Activated CD4-positive, alpha-beta memory T cell treated with anti-CD3 and anti-CD28 coated beads, Interleukin-2, amount 10 ng/mL, durations not matched to agents 7 days and 5 days (primary cell): Measurements from ENCODE around the gene CASKIN1. TPM values are rescaled to one million over a fixed set of nuclear protein-coding genes. Genes with fewer than 3 reads are reported as not detected.
"Not testable (repeated sequence)": the region's sequence is repeated elsewhere in the genome, so short reads cannot be mapped to it uniquely, and the experiment has no call there.

Experiments
- CTCF ChIA-PET: fragments of 350-600 bp; sonication (Branson Sonifier 250); formaldehyde crosslinking; loops from one replicate; lab custom pipeline; 2021; ENCODE audit warnings: antibody characterized with exemption, inconsistent platforms; lab: Charles Lee
- POLR2A ChIA-PET: fragments of 350-600 bp; sonication (Branson Sonifier 250); formaldehyde crosslinking; loops from one replicate; lab custom pipeline; 2021; ENCODE audit warnings: antibody characterized with exemption; lab: Charles Lee
- DNase-seq: peaks from one replicate; pipeline ENCODE4 v3.0.0-alpha.2; 2020
- H3K27ac Mint-ChIP-seq: one replicate; pipeline ENCODE4 v1.8.0; 2021; ENCODE audit warnings: mild to moderate bottlenecking, mixed read lengths
- H3K27me3 Mint-ChIP-seq: one replicate; pipeline ENCODE4 v1.8.0; 2021; ENCODE audit warnings: mixed read lengths
- H3K36me3 Mint-ChIP-seq: one replicate; pipeline ENCODE4 v1.8.0; 2021; ENCODE audit warnings: low read depth, mixed read lengths
- H3K4me1 Mint-ChIP-seq: one replicate; pipeline ENCODE4 v1.8.0; 2021; ENCODE audit warnings: mixed read lengths
- H3K4me3 Mint-ChIP-seq: one replicate; pipeline ENCODE4 v1.8.0; 2021; ENCODE audit warnings: mild to moderate bottlenecking, mixed read lengths
- H3K9me3 Mint-ChIP-seq: one replicate; pipeline ENCODE4 v1.8.0; 2021; ENCODE audit warnings: mixed read lengths
- total RNA-seq, 2 experiments: library from RNA; stranded (reverse); gene quantifications; one replicate each; pipeline ENCODE4 v1.2.3, GENCODE V29; 2021

CASKIN1 gene
- total RNA-seq, 2 experiments from 2014 or later = 0.18 to 1.4 TPM

DNA sequence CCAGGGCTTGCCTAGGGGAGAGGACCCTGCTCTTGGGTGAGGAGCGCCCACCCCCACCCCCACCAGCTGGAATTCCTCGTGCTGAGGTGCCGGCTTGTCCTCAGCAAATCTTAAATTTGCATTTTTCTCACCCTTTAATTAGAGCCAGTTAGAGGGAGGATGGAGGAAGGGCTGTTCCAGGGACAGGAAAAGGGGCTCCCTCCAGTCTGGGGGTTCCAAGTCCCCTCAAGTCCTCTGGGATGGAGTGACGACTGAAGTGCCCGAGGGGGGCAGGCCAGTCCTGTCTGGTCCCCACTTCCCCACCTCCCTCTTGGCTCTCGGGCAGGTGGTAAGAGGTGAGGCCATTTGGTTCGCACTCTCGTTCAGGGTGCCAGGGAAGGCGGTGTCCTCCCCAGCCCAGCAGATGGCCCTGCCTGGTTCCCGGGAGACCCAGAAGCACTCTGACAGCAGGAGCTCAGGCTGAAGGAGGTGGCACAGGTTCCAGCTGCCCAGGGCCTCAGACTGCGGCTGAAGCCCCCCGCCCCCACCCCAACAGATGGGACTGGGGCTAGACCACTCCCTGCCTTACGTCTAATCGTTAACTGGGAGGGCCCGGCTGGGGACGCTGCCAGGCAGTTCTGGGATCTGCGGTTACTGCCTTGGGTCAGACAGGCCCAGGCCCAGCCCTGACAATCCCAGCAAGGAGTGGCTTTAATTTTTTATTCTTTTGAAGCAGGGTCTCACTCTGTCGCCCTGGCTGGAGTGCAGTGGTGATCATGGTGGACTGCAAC lies 45.8 kb downstream of the CASKIN1 start:
- no peak for DNase-seq
- POLR2A ChIA-PET = interaction anchor here (0.9 to 1.7 kb wide), 3 partner anchors 128 to 190 kb away, joined by 3 to 4 read pairs (median 4); partner anchors contain the start of gene RPS2
- H3K4me1 Mint-ChIP-seq = peaks cover 42% of the 10 kb centered on the region
- H3K4me3 Mint-ChIP-seq = no peak overlapping the region
- CTCF ChIA-PET = interaction anchor here (0.6 to 3.7 kb wide), 4 partner anchors 10 to 147 kb away, joined by 3 to 18 read pairs (median 8); no protein-coding TSS in a partner anchor
- H3K36me3 Mint-ChIP-seq = peaks cover 28% of the 10 kb centered on the region
- no peak overlapping the region for H3K27ac Mint-ChIP-seq
- no peaks in the 10 kb centered on the region for H3K9me3 Mint-ChIP-seq
- no peaks in the 10 kb centered on the region for H3K27me3 Mint-ChIP-seq

DNA sequence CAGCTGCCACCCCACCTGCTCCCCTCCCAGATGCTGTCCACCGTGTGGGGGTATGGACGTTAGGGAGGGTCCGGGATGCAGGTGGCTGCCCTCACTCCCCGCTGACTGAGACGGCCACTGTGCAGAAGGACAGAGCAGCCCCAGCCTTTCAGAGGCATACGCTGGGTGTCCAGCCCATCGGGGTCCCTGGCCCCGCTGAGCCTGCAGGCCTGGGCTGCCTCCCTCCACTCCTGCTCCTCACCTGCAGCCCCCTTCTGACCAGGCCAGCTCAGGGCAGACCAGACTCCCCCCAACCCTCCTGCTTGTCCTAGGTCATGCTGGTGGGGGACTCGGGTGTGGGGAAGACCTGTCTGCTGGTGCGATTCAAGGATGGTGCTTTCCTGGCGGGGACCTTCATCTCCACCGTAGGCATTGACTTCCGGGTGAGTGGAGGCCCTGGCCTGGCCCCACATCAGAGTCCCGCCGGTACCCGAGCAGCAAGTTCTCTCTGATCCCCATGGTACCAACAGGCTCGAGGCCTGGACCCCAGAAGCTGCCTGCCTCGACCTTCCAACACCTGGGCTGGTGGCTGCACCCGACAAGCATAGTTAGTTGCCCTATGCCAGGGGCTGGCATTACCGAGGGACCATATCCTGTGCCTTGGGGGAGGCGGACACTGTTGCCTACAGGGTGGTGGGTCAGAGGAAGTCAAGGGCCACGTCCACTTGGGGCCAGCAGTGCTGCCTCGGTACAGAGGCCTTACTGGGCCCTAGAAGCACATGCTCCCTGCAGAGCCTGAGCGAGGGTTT lies 46.6 kb downstream of the CASKIN1 start:
- Mint-ChIP-seq H3K27ac (no peak overlapping the region), H3K4me3 (no peak overlapping the region), H3K36me3 (peaks cover 27% of the 10 kb centered on the region), H3K9me3 (no peaks in the 10 kb centered on the region), H3K27me3 (no peaks in the 10 kb centered on the region), H3K4me1 (peaks cover 41% of the 10 kb centered on the region)
- ChIA-PET CTCF (interaction anchor here (1.8 kb wide), 1 partner anchor 10 kb away, joined by 11 read pairs; no protein-coding TSS in a partner anchor), POLR2A (interaction anchor here (0.9 to 1.7 kb wide), 2 partner anchors 185 to 189 kb away, joined by 3 to 4 read pairs; partner anchors contain the start of gene RPS2)
- no peak for DNase-seq

- no peak overlapping the region for H3K27ac Mint-ChIP-seq
- peaks cover 18% of the 10 kb centered on the region for H3K36me3 Mint-ChIP-seq
- H3K9me3 Mint-ChIP-seq = no peaks in the 10 kb centered on the region
- H3K4me3 Mint-ChIP-seq = no peak overlapping the region
- no peaks in the 10 kb centered on the region for H3K27me3 Mint-ChIP-seq
- CTCF ChIA-PET = no interaction called here
- POLR2A ChIA-PET = interaction anchor here (1.7 kb wide), 1 partner anchor 184 kb away, joined by 4 read pairs; the partner anchor contains the start of gene RPS2
- H3K4me1 Mint-ChIP-seq = peaks cover 35% of the 10 kb centered on the region
- DNase-seq = no peak
These were observed 47.4 kb downstream of the CASKIN1 start for GRCh38 chr16:2148714-2149629.

DNA sequence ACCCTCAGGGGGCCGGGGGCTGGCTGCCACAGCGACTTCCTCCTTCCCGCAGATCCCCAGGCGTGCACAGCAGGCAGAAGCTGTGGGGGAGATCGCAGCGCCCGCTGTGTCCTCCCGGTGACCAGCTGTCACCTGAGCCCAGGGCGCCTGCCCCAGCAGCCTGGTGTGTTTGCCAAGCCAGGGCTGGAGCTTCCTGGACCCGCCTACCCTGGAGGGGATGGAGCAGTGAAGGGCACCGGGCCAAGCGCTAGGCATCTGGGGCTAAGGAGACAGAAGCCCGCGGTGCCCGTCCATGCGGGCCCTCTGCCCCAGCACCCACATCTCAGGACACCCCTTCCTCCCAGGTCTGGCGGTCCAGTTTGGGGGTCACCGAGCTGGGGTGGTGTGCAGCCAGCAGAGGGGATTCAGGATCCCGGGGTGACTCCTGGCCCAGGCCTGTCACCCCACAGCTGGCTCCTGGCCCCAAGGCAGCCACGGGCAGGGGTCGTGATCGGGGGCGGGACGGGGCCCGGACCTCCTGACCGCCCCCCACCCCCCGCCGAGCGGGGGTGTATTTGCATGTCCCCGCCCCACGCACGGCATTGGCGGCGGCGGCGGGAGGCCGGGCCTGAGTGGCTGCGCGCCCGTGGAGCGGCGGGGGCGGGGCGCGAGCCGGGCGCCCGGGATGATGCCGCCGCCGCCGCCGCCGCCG lies 48.3 kb downstream of the CASKIN1 start, which contains the start of gene RAB26:
TSS of gene RAB26 (plus strand) at position 645 of the 691 bp plus-strand sequence. CDS start 159 bp downstream, outside the sequence.
- POLR2A ChIA-PET = interaction anchor here (1.0 to 2.2 kb wide), 3 partner anchors 132 to 183 kb away, joined by 3 to 6 read pairs (median 3); partner anchors contain the start of gene RPS2
- peaks cover 11% of the 10 kb centered on the region for H3K36me3 Mint-ChIP-seq
- H3K4me1 Mint-ChIP-seq = peaks cover 28% of the 10 kb centered on the region
- peak; percentile 60 for DNase-seq
- H3K27ac Mint-ChIP-seq = no peak within 1 kb of the TSS
- no peak within 1 kb of the TSS for H3K4me3 Mint-ChIP-seq
- H3K9me3 Mint-ChIP-seq = no peaks in the 10 kb centered on the region
- H3K27me3 Mint-ChIP-seq = no peaks in the 10 kb centered on the region
- CTCF ChIA-PET = interaction anchor here (2.4 kb wide), 1 partner anchor 144 kb away, joined by 8 read pairs; no protein-coding TSS in a partner anchor

DNA sequence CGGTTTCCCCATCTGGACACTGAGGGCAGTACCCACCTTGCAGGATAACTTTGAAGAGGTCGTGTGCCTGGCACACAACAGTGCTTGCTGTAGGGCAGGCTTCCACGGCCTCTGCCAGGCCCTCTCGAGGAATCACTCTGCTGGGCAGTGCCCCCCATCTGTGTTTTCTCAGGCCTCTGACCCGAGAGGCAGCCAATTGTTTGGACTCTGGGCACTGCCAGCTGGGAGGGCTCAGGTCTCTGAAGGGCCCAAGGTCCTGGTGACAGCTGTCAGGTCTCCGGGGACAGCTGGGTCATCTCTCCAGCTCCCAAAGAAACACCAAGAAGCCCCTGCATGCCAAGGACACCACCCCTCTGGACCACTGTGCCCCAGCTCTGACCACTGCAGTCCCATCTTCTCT lies 49.0 kb downstream of the CASKIN1 start:
- ChIA-PET POLR2A (interaction anchor here (0.9 to 2.7 kb wide), 5 partner anchors 8 to 183 kb away, joined by 3 to 22 read pairs (median 3); partner anchors contain the start of genes RPS2 and TRAF7), CTCF (interaction anchor here (1.1 to 2.4 kb wide), 2 partner anchors 127 to 143 kb away, joined by 4 to 8 read pairs; partner anchors contain the start of gene NPW)
- no peaks in the 10 kb centered on the region for H3K27me3 Mint-ChIP-seq

GRCh38 chr16:2145843-2146242 lies 50.6 kb downstream of the CASKIN1 start:
- no peak overlapping the region for H3K27ac Mint-ChIP-seq
- H3K36me3 Mint-ChIP-seq = no peaks in the 10 kb centered on the region
- no peak overlapping the region for H3K4me3 Mint-ChIP-seq
- ChIA-PET CTCF (interaction anchor here (0.7 to 2.4 kb wide), 2 partner anchors 10 to 142 kb away, joined by 3 to 8 read pairs; partner anchors contain the start of gene TRAF7), POLR2A (interaction anchor here (1.0 to 2.7 kb wide), 2 partner anchors 9 to 385 kb away, joined by 3 to 22 read pairs; partner anchors contain the start of genes CEMP1 and TRAF7)
- DNase-seq = no peak
- H3K27me3 Mint-ChIP-seq = no peaks in the 10 kb centered on the region
- H3K9me3 Mint-ChIP-seq = no peaks in the 10 kb centered on the region
- H3K4me1 Mint-ChIP-seq = peaks cover 11% of the 10 kb centered on the region

More for the DNA sequence above, 49.0 kb downstream of the CASKIN1 start:
- Mint-ChIP-seq H3K4me3 (no peak overlapping the region), H3K27ac (no peak overlapping the region), H3K4me1 (peaks cover 22% of the 10 kb centered on the region), H3K9me3 (no peaks in the 10 kb centered on the region), H3K36me3 (peaks cover 9% of the 10 kb centered on the region)
- DNase-seq = no peak

GRCh38 chr16:2143878-2144485 lies 52.4 kb downstream of the CASKIN1 start:
- no peak overlapping the region for H3K4me3 Mint-ChIP-seq
- CTCF ChIA-PET = interaction anchor here (2.0 kb wide), 1 partner anchor 140 kb away, joined by 9 read pairs; no protein-coding TSS in a partner anchor
- no peaks in the 10 kb centered on the region for H3K36me3 Mint-ChIP-seq
- no peak for DNase-seq
- H3K27me3 Mint-ChIP-seq = no peaks in the 10 kb centered on the region
- H3K27ac Mint-ChIP-seq = no peak overlapping the region
- POLR2A ChIA-PET = interaction anchor here (2.2 kb wide), 1 partner anchor 11 kb away, joined by 12 read pairs; the partner anchor contains the start of gene TRAF7
- peaks cover 5% of the 10 kb centered on the region for H3K4me1 Mint-ChIP-seq
- H3K9me3 Mint-ChIP-seq = no peaks in the 10 kb centered on the region

GRCh38 chr16:2142942-2143877 lies 53.2 kb downstream of the CASKIN1 start:
- no peak for DNase-seq
- CTCF ChIA-PET = interaction anchor here (2.0 kb wide), 1 partner anchor 139 kb away, joined by 9 read pairs; no protein-coding TSS in a partner anchor
- POLR2A ChIA-PET = interaction anchor here (2.2 kb wide), 1 partner anchor 12 kb away, joined by 12 read pairs; the partner anchor contains the start of gene TRAF7
- Mint-ChIP-seq H3K27ac (no peak overlapping the region), H3K9me3 (no peaks in the 10 kb centered on the region), H3K27me3 (no peaks in the 10 kb centered on the region), H3K36me3 (no peaks in the 10 kb centered on the region), H3K4me1 (peaks cover 5% of the 10 kb centered on the region), H3K4me3 (no peak overlapping the region)

- H3K9me3 Mint-ChIP-seq, H3K27me3 Mint-ChIP-seq, H3K36me3 Mint-ChIP-seq: not testable (repeated sequence)
- ChIA-PET CTCF (interaction anchor here (1.0 kb wide), 2 partner anchors 19 to 120 kb away, joined by 3 read pairs; no protein-coding TSS in a partner anchor), POLR2A (interaction anchor here (1.1 to 1.7 kb wide), 2 partner anchors 19 to 171 kb away, joined by 4 to 6 read pairs; partner anchors contain the start of genes RPS2 and TRAF7)
- Mint-ChIP-seq H3K4me1 (peaks cover 14% of the 10 kb centered on the region), H3K4me3 (peak within 1 kb of the TSS; percentile 91), H3K27ac (peak within 1 kb of the TSS; percentile 89)
- peak; percentile 99 for DNase-seq
These were observed 60.5 kb downstream of the CASKIN1 start, which contains the start of gene PKD1 for GRCh38 chr16:2135770-2136490. Gene PKD1 (minus strand): TSS chr16:2135898. CDS start chr16:2135689, 209 bp downstream.
